ENCODE results near the gene PFN3.
A peak's percentile ranks its signal among the peaks of the same experiment; 100 is the strongest.
"Not testable (repeated sequence)": the region's sequence is repeated elsewhere in the genome, so short reads cannot be mapped to it uniquely, and the experiment has no call there.

The PFN3 gene

GRCh38 chr5:177425801-177426565 lies 25.5 kb upstream of the PFN3 start:
- DNase-seq (ENCODE audit: low read depth in 1 of 2, low spot score in 1 of 2): peak; percentile 95 to 100

GRCh38 chr5:177425196-177425800 lies 24.8 kb upstream of the PFN3 start:
- no peak for DNase-seq (ENCODE audit: low read depth in 1 of 2, low spot score in 1 of 2)

- no peak for DNase-seq (ENCODE audit: low read depth in 1 of 2, low spot score in 1 of 2)
These were observed 23.2 kb upstream of the PFN3 start for GRCh38 chr5:177423671-177424070.

- no peak for DNase-seq (ENCODE audit: low read depth in 1 of 2, low spot score in 1 of 2)
These were observed 20.8 kb upstream of the PFN3 start for GRCh38 chr5:177421062-177421798.

GRCh38 chr5:177420472-177420871 lies 20.0 kb upstream of the PFN3 start:
- not testable (repeated sequence) for DNase-seq (ENCODE audit: low read depth in 1 of 2, low spot score in 1 of 2)

GRCh38 chr5:177419046-177419445 lies 18.6 kb upstream of the PFN3 start:
- no peak for DNase-seq (ENCODE audit: low read depth in 1 of 2, low spot score in 1 of 2)

GRCh38 chr5:177417081-177417480 lies 16.6 kb upstream of the PFN3 start:
- DNase-seq (ENCODE audit: low read depth in 1 of 2, low spot score in 1 of 2): not testable (repeated sequence)

- DNase-seq (ENCODE audit: low read depth in 1 of 2, low spot score in 1 of 2): no peak
These were observed 14.0 kb upstream of the PFN3 start for GRCh38 chr5:177414481-177414880.

GRCh38 chr5:177412603-177413233 lies 12.3 kb upstream of the PFN3 start:
- DNase-seq (ENCODE audit: low read depth in 1 of 2, low spot score in 1 of 2): no peak

- no peak for DNase-seq (ENCODE audit: low read depth in 1 of 2, low spot score in 1 of 2)
These were observed 10.1 kb upstream of the PFN3 start for GRCh38 chr5:177410575-177410974.

GRCh38 chr5:177409043-177409801 lies 8.8 kb upstream of the PFN3 start, which contains the start of gene F12:
F12 (minus strand) TSS chr5:177409564; CDS start chr5:177409527, 37 bp downstream.
- no peak for DNase-seq (ENCODE audit: low read depth in 1 of 2, low spot score in 1 of 2)

GRCh38 chr5:177405805-177406204 lies 5.3 kb upstream of the PFN3 start:
- no peak for DNase-seq (ENCODE audit: low read depth in 1 of 2, low spot score in 1 of 2)

GRCh38 chr5:177405312-177405711 lies 4.9 kb upstream of the PFN3 start:
- no peak for DNase-seq (ENCODE audit: low read depth in 1 of 2, low spot score in 1 of 2)

GRCh38 chr5:177404641-177405179 lies 4.2 kb upstream of the PFN3 start:
- DNase-seq (ENCODE audit: low read depth in 1 of 2, low spot score in 1 of 2): no peak

- DNase-seq (ENCODE audit: low read depth in 1 of 2, low spot score in 1 of 2): peak; percentile 69 to 76
These were observed 3.6 kb upstream of the PFN3 start for GRCh38 chr5:177403792-177404640.

GRCh38 chr5:177403102-177403791 lies 2.8 kb upstream of the PFN3 start:
- DNase-seq (ENCODE audit: low read depth in 1 of 2, low spot score in 1 of 2): peak in 1 of 2 donors; percentile 25

GRCh38 chr5:177402271-177403043 lies 2.0 kb upstream of the PFN3 start:
- DNase-seq (ENCODE audit: low read depth in 1 of 2, low spot score in 1 of 2): peak; percentile 36 to 65

GRCh38 chr5:177397875-177398390 lies 2.5 kb downstream of the PFN3 start:
- DNase-seq (ENCODE audit: low read depth in 1 of 2, low spot score in 1 of 2): no peak
